DND-41 (cell line): ENCODE data around the gene CERS6.

Source experiments
- CTCF ChIP-seq: IDR thresholded peaks from 2 replicates; pipeline ENCODE4 v1.5.1; 2012; ENCODE audit warnings: borderline replicate concordance, low read length, moderate library complexity, mild to moderate bottlenecking; ENCODE audit not compliant: poor library complexity, severe bottlenecking; ENCODE audit errors: extremely low read depth
- EZH2 ChIP-seq: IDR thresholded peaks from 3 replicates; pipeline ENCODE4 v1.6.1; 2012; ENCODE audit warnings: borderline replicate concordance, low read depth, mild to moderate bottlenecking, moderate library complexity, low read length, inconsistent platforms; ENCODE audit not compliant: severe bottlenecking

- TF ChIP-seq CTCF: no peak
- TF ChIP-seq EZH2: no peak
Measured at GRCh38 chr2:168723275-168723899, 267.3 kb downstream of the CERS6 start.
